ENCODE results near the gene SLFNL1.

The SLFNL1 gene

DNA sequence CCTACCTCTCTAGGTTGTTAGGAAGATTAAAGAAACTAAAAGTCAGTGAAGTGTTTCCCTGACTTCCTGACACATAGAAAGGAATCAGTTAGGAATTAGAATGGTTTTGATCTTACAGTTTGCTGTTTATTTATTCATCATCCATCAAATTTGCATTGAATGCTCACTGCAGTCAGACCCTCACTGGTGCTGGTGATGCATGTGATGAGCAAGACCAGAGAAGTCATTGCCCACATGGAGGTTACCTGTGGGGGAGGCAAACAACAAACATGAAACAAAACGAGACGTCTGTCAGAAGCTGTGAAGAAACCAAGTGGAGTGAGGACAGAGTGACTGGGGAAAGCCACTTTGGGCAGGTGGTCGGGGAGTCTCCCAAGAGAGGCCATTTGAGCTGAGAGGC is 35.6 kb downstream of the SLFNL1 start:
- no peak for DNase-seq

DNA sequence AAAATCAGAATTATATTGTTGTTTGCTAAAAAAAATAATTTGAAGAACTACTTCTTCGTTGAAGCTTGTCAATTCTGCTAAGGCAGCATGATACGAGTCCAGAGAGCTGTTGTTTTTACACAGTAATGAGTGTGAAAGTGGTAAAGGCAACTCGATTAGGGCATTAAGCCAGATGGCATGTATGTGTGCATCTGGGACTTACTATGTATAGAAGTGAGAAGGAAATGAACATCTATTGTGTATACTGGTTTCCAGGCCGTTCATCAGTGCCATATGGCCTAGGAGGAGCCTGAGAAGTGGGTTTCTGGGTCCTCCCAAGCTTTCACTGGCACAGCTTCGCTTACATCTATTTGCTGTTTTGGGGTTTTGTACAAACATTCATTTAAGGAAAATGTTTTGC is 36.4 kb downstream of the SLFNL1 start:
- no peak for DNase-seq

DNA sequence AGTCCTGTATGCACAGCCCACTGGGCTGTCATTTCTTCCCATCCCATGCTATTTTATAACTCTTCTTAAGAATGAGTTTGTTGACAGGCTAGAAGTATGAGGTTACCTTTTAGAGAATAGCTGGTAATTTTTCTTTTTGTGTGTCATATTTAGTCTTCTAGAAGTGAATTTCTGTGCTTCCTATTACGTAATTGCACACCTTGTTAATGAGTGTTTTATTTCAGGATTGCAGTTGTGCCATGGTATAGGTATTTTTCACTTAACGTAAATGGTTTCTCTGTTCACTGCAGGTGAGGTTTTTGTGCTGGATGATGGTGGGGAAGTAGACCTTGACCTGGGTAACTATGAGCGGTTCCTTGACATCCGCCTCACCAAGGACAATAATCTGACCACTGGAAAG is 37.0 kb downstream of the SLFNL1 start:
- no peak for DNase-seq

DNA sequence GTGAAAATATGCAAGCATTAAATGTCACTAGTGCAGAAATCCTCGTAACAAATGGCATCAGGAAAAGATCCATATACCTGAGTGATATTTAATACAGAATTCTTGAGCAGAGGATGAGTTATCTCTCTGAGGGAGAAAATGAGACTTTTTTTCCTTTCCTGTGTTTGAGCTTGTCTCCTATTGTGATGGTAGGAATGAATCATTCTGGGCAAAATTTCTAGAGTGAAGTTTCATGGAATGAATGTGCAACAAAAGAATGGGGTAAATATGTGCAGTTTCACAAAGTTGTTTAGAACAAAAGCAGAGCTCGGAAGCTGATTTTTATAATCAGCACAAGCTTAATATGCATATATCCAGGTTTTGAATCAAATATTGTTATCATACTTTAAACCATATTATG is 37.5 kb downstream of the SLFNL1 start:
- no peak for DNase-seq

DNA sequence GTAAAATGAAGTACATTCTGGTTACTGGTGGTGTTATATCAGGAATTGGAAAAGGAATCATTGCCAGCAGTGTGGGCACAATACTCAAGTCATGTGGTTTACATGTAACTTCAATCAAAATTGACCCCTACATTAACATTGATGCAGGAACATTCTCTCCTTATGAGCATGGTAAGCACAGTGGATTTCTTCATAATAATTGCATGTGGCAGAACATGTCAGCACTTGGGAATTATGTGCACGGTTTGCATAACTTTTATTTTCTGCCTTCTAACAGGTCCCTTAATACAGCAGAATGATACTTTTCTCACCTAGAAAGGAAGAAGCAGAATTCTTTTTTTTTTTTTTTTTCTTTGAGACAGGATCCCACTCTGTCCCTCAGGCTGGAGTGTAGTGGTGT is 38.2 kb downstream of the SLFNL1 start:
- no peak for DNase-seq

DNA sequence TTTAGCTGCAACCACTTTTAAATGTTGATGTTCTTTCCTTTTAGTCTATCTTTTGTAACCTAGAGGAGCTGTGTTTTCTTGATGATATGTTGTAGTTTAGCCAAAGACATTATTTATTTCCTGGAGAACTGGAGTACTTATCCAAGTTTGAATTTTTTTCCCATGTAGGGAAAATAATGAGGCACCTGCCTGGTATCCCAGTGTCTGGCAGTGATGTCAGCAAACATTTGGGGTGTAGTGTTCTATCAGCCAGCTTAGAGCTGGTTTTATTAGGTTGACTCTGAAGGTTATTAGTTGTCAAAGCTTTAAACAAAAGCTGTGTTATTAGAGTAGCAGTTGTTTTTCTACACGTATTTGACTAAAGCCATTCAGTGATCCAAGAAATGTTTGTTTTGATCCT is 38.8 kb downstream of the SLFNL1 start:
- no peak for DNase-seq

DNA sequence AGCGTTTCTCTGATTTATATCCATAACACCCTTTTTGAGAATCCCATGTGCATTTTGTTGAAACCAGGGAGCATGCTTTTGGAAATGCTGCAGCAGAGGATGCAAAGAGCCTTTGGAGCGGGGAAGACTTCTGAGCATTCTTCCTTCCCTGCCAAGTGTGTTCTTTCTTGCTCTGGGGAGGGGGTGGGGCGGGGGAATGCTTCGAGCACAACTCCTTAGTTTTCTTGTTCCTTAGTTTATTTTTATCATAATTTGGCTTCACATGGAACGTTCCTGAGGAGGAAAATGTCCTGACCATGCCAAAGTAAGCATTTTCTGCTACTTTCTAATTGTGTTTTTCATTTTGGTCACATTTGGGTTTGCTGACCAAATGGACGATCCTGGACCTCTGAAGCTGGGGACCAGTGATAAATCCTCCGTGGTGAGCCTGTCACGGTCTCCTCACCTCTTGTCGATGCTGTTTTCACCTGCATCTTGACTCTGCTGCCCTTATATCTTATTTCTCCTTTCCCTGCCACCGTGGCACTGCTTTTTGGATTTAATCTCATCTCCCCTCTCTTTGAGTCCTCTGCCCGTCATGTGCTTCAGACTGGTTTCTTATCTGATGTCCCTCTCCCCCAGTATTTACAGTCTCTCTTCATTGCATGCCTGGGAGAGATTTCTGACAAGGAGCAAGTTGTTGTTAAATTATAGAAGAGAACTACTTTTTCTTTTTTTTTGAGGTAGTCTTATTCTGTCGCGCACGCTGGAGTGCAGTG is 39.7 kb downstream of the SLFNL1 start:
- no peak for DNase-seq

DNA sequence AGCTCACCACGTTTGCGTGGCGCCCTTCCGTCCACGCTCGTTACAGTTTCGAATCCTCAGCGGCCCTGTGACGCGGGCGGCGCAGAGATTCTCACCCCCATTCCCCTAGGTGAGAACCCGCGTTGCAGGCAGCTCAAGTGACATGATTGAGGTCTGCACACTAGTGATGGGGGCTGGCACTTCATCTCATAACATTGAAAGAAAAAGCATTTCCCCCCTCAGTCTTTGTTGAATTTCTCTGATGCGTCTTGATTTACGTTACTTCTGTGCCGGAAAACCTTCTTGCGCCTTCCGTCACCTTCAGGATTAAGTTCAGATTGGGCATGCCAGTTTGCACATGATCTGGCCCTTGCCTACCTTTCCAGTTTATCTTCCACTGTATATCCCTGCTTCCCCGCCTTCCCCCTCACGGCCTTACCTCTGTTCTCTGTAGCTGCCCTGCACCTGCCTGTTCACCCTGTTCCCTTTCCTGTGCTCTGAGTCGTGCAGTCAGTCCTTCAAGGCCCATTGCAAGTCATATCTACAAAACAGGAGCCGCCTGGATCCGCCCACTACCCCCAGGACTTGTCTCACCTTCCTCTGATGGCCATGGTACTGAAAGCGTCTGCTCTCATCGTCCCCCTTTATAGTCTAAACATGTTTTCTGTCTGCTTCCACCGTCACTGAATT is 40.9 kb downstream of the SLFNL1 start:
- DNase-seq, result peak; percentile 39

DNA sequence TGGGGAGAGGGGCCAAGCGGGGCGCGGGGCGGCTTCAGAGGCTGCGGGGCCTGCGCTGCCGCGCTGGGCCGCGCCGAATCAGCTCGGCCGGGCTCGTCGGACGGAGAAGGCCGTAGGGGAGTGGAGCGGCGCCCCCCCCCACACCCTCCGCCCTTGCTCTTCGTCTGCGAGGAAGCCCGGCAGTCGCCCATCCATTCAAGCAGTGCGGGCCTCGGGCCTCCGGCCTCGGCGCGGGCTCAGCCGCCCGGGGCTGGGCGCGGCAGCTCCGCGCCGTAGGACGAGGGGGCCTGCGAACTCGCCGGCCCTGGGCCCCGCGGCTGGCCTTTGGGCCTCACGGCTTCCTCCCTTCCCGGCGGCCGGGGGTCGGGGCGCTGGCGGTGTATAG is 41.5 kb downstream of the SLFNL1 start:
- no peak for DNase-seq

DNA sequence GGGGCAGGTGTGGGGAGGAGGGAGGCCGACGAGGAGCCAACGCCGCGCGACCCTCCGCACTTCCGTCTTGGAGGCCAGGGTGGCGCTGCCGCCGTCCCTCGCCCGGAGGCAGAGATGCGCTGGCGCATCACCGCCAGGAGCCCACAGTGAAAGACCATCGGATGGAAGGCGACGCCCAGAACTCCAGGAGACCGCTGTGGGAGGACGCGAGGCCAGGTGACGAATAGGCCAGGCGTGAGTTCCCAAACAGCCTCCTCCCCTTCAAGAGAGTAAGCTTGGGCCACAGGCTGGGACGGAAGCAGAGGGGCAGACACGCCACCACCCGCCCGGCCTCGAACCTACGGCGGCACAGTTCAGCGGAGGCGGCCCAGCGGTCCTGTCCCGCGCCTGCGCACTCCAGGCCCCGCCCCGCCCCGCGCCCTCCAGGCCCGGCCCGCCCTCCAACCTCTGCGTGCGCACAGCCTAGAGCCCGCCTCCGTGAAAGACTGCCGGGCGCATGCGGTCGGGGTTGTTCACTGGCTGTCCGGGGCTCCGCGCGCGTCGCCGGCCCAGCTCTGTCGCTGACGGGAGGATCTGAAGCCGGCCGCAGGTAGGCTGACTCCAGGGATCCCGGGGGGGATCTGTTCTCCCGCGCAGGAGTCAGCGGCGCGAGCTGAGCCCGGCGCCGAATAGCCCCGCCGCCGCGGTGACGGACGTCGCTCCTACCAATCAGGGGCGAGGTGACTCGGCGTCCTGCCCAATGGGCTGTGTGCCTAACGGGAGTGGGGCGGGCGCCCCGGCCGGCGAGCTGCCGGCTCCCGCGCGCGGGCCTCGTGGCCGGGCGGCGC is 42.1 kb downstream of the SLFNL1 start, which contains the start of gene CTPS1:
CTPS1 (plus strand) TSS at position 456 of the 827 bp plus-strand sequence. CDS start 3,595 bp downstream, outside the sequence.
- peak; percentile 94 for DNase-seq

DNA sequence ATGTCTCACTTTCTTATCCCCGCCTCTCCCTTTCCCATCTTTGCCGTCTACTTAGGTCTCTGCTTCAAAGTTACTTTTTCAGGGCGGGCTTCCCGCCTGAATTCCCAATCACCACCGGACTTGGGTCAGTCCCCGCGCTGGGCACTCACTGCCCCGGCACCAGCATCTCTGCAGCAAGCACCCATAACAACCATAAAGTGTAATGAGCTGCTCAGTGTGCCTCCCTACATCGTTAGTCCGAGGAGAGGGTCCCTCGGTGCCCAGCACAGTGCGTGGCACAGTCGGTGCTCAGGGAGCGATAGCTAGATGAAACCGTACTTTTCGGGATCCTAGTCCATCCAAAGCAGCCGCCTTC is 42.7 kb downstream of the SLFNL1 start:
- DNase-seq, result no peak

DNA sequence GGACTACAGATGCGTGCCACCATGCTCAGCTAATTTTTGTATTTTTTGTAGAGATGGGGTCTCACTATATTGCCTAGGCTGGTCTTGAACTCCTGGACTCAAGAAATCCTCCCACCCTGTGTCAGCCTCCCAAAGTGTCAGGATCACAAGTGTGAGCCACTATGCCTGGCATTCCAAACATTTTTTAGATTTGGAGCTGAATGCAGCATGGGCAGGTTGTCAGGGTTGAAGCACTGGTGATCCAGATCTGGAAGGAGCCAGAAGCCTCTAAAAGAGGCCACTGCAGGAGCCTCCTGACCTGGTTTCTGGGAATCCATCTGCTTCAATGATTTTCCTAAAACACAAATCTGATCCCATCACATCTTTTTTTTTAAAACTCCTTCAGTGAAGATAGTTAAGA is 43.8 kb downstream of the SLFNL1 start:
- no peak for DNase-seq

DNA sequence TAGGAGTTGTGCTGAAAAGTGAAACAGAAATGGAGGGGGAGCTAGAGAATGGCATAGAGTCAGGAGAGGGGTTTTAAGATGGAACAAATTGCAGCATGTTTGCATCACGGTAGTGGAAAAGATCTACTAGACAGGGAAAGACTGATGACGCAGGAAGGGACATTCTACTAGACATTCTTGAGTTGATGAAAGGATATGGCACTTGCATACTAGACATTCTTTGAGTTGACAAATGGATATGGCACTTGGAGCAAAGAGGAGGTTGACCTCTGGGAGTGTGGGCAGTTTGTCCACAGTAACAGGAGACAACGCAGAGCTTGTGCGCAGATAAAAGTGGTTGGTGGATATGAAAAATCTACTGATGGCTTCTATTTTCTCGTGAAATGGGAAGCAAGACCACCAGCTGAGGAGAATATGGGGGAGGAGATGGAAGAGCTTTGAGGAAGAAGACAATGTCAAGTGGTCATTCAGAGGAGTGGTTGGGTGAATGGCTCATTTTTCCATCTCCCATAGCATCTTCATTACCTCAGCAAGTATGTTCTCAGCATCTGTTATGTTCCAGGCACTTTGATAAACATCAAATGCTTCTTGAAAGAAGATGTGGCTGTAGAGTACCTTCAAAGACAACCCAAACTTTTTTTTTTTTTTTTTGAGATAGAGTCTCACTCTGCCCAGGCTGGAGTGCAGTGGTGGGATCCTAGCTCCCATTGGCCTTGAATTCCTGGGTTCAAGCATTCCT is 44.4 kb downstream of the SLFNL1 start:
- no peak for DNase-seq

DNA sequence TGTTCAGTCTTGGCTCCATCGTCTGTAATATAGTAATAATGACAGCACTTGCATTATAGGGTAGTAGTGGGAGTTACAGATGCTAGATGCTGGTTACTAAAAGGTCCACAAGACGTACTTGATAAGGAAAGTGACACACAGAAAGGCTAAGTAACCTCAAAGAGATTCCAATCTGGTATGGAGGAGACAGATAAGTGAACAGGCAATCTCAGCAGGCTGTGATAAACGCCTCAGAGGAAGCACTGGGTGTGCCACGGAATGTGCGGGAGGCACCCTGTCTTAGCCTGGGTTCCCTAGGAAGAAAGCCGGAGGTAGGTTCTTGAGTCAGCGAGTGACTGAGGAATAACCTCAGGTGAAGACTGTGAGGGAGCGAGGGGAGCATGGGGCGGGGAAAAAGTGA is 46.6 kb downstream of the SLFNL1 start:
- DNase-seq, result no peak

DNA sequence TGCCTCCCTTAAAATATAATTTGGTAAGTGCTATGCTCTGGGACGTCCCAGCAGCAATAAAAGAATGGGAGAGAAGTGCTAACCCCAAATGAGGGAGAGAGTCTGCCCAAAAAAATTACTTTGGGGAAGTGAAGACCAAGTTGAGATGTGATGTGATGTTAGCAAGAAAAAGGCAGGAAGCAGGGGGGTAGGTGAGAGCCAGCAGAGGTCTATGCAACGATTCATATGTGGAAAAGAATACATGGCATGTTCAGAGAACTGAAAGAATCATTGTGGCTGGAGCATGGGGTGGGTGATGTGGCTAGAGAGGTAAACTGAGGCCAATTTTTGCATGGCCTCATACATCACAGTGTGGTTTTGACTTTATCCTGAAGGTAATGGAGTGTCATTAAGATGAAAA is 47.6 kb downstream of the SLFNL1 start:
- DNase-seq, result no peak

DNA sequence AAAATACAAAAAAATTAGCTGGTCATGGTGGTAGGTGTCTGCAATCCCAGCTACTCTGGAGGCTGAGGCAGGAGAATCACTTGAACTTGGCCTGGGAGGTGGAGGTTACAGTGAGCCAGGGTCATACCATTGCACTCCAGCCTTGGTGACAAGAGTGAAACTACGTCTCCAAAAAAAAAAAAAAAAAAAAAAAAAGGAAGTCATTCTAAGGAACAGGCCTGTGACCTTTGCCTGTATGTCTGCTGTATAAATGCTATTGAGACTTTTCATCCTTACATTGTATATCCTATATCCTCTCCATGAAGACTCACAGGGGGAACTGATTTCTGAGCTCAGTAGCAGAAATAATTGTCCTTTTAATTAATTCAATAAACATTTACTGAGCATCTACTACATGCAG is 49.6 kb downstream of the SLFNL1 start:
- no peak for DNase-seq

DNA sequence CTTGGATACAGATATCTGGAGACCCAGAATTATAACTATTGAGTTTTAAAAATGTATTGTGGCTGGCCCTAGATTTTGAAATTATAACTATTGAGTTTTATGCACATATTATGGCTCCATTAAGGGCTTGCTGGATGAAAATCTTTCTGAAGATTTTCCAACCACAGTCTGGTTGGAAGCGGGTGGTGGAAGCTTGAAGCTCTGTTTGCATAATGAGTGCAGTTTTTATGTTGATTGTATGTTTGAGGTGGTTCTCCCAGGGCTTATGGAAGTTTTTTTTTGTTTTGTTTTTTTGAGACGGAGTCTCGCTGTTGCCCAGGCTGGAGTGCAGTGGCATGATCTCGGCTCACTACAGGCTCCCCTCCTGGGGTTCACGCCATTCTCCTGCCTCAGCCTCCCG is 52.1 kb downstream of the SLFNL1 start:
- DNase-seq, result no peak

DNA sequence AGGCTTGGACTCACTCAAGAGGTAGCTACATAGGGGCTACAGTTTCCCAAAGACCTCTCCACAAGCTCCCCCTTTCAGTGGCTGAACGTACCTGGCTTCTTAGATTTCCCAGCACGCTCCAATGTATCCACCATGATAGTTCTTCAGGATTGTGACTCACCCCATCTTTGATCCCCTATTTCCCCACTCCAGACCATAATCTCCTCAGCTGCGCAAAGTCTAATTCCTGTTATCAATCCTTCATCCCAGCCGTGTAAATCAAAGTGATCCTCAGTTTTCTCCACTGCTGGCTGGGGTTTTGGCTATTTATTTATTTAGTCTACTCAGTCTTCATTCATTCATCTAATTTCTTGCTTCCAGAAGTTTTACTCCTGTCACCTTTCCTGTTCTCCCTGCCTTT is 55.1 kb downstream of the SLFNL1 start:
- no peak for DNase-seq

Data from T-helper 9 cell (primary cell).